Kidney epithelial cell (primary cell): ENCODE results near the gene STXBP6. TPM values are rescaled to one million over a fixed set of nuclear protein-coding genes. Genes with fewer than 3 reads are reported as not detected.

Source experiments
- DNase-seq: peaks from one replicate; pipeline ENCODE4 v3.0.0-alpha.2; 2010; ENCODE audit warnings: low read depth
- H3K27me3 ChIP-seq: 2 replicates; pipeline ENCODE4 v1.6.0; 2011; ENCODE audit warnings: low read length; ENCODE audit not compliant: control insufficient read depth, insufficient read depth
- H3K36me3 ChIP-seq: 2 replicates; pipeline ENCODE4 v1.5.1; 2011; ENCODE audit warnings: low read length; ENCODE audit not compliant: control insufficient read depth, insufficient read depth
- H3K4me3 ChIP-seq: 2 replicates; pipeline ENCODE4 v1.5.1; 2011; ENCODE audit warnings: low read depth, mild to moderate bottlenecking, control low read depth, low read length
- total RNA-seq: library from RNA; depleted of rRNA; stranded (reverse); fragments of >200 nt; gene quantifications from 2 replicates; pipeline ENCODE4 v1.2.3, GENCODE V29; 2015
- TF ChIP-seq, protein P1 (sequence below): IDR thresholded peaks from 2 replicates; pipeline ENCODE4 v1.5.1; 2011; ENCODE audit warnings: mild to moderate bottlenecking, moderate library complexity, low read length, control low read depth, inconsistent platforms; ENCODE audit not compliant: insufficient read depth, poor library complexity, severe bottlenecking

The STXBP6 gene
- total RNA-seq, 1 donor from 2014 or later = 0.38 TPM

- H3K4me3 ChIP-seq = no peak overlapping the region
- TF ChIP-seq, protein P1, sequence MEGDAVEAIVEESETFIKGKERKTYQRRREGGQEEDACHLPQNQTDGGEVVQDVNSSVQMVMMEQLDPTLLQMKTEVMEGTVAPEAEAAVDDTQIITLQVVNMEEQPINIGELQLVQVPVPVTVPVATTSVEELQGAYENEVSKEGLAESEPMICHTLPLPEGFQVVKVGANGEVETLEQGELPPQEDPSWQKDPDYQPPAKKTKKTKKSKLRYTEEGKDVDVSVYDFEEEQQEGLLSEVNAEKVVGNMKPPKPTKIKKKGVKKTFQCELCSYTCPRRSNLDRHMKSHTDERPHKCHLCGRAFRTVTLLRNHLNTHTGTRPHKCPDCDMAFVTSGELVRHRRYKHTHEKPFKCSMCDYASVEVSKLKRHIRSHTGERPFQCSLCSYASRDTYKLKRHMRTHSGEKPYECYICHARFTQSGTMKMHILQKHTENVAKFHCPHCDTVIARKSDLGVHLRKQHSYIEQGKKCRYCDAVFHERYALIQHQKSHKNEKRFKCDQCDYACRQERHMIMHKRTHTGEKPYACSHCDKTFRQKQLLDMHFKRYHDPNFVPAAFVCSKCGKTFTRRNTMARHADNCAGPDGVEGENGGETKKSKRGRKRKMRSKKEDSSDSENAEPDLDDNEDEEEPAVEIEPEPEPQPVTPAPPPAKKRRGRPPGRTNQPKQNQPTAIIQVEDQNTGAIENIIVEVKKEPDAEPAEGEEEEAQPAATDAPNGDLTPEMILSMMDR = no peak
- H3K36me3 ChIP-seq = no peaks in the 10 kb centered on the region
- DNase-seq = no peak
- H3K27me3 ChIP-seq = no peaks in the 10 kb centered on the region
Measured at GRCh38 chr14:24918822-24919221, 131.1 kb downstream of the STXBP6 start.

DNA sequence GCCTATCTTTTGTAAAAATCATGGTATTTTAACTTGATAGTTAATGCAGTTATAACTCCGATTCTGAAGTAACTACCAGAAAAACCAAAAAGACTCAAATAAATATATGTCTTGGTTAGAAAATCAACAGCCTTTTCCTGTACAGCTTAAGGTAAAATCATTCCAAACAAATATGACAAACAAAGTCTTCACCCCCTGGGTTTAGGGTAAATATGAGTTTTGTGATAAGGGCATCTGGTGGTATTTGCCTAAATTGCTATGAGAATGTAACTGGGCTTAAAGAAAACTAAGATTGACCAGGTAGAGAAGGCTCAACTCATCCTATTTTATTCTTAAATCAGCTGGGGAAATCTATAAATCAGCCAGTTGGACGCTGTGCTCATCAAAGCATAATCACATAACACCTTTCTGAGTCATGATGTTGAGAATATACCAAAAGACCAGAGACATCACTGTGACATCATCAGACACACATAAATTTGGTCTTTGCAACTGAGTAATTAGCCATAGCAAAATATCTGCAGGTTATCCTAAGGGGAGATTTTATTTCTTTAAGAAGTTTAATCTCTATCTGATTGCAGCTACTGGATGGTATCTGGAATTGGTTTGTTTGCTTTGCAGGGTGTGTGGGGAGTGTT lies 133.9 kb downstream of the STXBP6 start:
- no peak for DNase-seq
- no peaks in the 10 kb centered on the region for H3K36me3 ChIP-seq
- no peak overlapping the region for H3K4me3 ChIP-seq
- TF ChIP-seq, protein P1 = no peak
- no peaks in the 10 kb centered on the region for H3K27me3 ChIP-seq

GRCh38 chr14:24915403-24915921 lies 134.5 kb downstream of the STXBP6 start:
- no peak overlapping the region for H3K4me3 ChIP-seq
- no peaks in the 10 kb centered on the region for H3K27me3 ChIP-seq
- TF ChIP-seq, protein P1 = no peak

DNA sequence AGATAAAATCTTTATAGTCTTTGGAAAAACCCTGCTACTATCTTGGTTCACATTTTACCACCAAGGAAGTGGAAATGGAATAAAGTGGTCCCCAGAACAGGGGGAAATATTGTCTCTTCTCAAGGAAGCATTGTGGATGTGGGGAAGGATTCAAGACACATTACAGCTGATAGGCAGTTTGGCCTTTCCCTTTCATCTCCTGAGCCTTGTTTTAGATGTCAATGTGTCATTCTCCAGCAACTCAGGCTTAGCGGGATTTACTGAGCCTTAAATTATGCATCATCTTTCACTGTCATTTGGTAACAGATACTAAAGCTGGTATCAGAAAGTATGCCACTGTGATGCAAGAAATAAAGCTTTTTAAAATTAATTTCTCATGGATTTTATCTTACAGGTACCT lies 136.2 kb downstream of the STXBP6 start:
- TF ChIP-seq, protein P1 = no peak
- DNase-seq = no peak
- Histone ChIP-seq H3K36me3 (no peaks in the 10 kb centered on the region), H3K27me3 (no peaks in the 10 kb centered on the region), H3K4me3 (no peak overlapping the region)

More at GRCh38 chr14:24915403-24915921, 134.5 kb downstream of the STXBP6 start:
- no peak for DNase-seq
- no peaks in the 10 kb centered on the region for H3K36me3 ChIP-seq

DNA sequence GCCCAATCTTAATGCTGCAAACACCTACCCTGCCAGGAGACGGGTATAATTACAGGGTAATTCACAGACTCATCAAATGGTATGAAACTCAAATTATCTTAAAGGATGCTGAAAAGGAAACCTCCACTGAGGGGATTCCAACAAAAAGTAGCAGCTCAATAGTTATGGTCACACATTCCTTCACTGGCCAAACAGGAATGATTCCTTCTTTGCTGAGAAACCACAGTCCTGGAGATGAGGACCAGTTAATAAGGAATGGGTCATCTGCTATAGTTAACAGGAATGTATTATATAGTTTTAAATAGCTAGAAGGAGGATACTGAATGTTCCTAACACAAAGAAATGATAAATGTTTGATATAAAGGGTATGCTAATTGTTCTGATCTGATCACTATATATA lies 136.9 kb downstream of the STXBP6 start:
- H3K27me3 ChIP-seq = no peaks in the 10 kb centered on the region
- H3K4me3 ChIP-seq = no peak overlapping the region
- H3K36me3 ChIP-seq = no peaks in the 10 kb centered on the region
- TF ChIP-seq, protein P1 = no peak
- no peak for DNase-seq
